IPS-20b (cell line): ENCODE measurements around the gene PAX7.

Source experiments
- H3K27ac ChIP-seq: one replicate; pipeline ENCODE4 v1.5.1; 2013; ENCODE audit warnings: low read length
- H3K27me3 ChIP-seq: 2 replicates; pipeline ENCODE4 v1.6.1; 2013; ENCODE audit warnings: mild to moderate bottlenecking, low read length, inconsistent platforms; ENCODE audit not compliant: insufficient read depth
- H3K36me3 ChIP-seq: 2 replicates; pipeline ENCODE4 v1.6.1; 2013; ENCODE audit warnings: low read depth, mild to moderate bottlenecking, inconsistent platforms, low read length, moderate library complexity; ENCODE audit not compliant: insufficient read depth
- H3K4me1 ChIP-seq: 2 replicates; pipeline ENCODE4 v1.6.1; 2013; ENCODE audit warnings: mild to moderate bottlenecking, control low read depth, inconsistent platforms, low read length, moderate library complexity; ENCODE audit not compliant: insufficient read depth
- H3K4me3 ChIP-seq: 2 replicates; pipeline ENCODE4 v1.5.1; 2013; ENCODE audit warnings: mild to moderate bottlenecking, low read length, inconsistent platforms
- H3K9ac ChIP-seq: 2 replicates; pipeline ENCODE4 v1.6.1; 2013; ENCODE audit warnings: low read depth, mild to moderate bottlenecking, inconsistent platforms, low read length, moderate library complexity
- H3K9me3 ChIP-seq: 2 replicates; pipeline ENCODE4 v1.6.1; 2013; ENCODE audit warnings: mild to moderate bottlenecking, low read depth, low read length, inconsistent platforms; ENCODE audit not compliant: insufficient read depth

Gene PAX7

GRCh38 chr1:18712252-18712600 is 81.6 kb downstream of the PAX7 start:
- H3K4me1 ChIP-seq = no peaks in the 10 kb centered on the region
- no peak overlapping the region for H3K27ac ChIP-seq
- H3K9me3 ChIP-seq = no peaks in the 10 kb centered on the region
- H3K9ac ChIP-seq = no peak overlapping the region
- H3K4me3 ChIP-seq = no peak overlapping the region
- no peaks in the 10 kb centered on the region for H3K36me3 ChIP-seq
- H3K27me3 ChIP-seq = peaks cover 48% of the 10 kb centered on the region

- Histone ChIP-seq H3K4me3 (no peak overlapping the region), H3K36me3 (no peaks in the 10 kb centered on the region), H3K9me3 (no peaks in the 10 kb centered on the region), H3K27me3 (peaks cover 71% of the 10 kb centered on the region), H3K9ac (no peak overlapping the region), H3K27ac (no peak overlapping the region), H3K4me1 (no peaks in the 10 kb centered on the region)
These were observed 83.9 kb downstream of the PAX7 start for GRCh38 chr1:18714404-18715175.

GRCh38 chr1:18716112-18716784 is 85.6 kb downstream of the PAX7 start:
- Histone ChIP-seq H3K4me1 (no peaks in the 10 kb centered on the region), H3K36me3 (no peaks in the 10 kb centered on the region), H3K9me3 (no peaks in the 10 kb centered on the region), H3K9ac (no peak overlapping the region), H3K27ac (no peak overlapping the region), H3K27me3 (peaks cover 69% of the 10 kb centered on the region), H3K4me3 (peak overlapping the region; percentile 63)

- Histone ChIP-seq H3K9ac (no peak overlapping the region), H3K27ac (no peak overlapping the region), H3K27me3 (peaks cover 71% of the 10 kb centered on the region), H3K4me3 (peak overlapping the region; percentile 63), H3K9me3 (no peaks in the 10 kb centered on the region), H3K4me1 (no peaks in the 10 kb centered on the region), H3K36me3 (no peaks in the 10 kb centered on the region)
These were observed 86.4 kb downstream of the PAX7 start for GRCh38 chr1:18716785-18717678.

GRCh38 chr1:18719786-18720451 is 89.3 kb downstream of the PAX7 start:
- Histone ChIP-seq H3K27ac (no peak overlapping the region), H3K4me3 (no peak overlapping the region), H3K4me1 (no peaks in the 10 kb centered on the region), H3K27me3 (peaks cover 88% of the 10 kb centered on the region), H3K9ac (no peak overlapping the region), H3K36me3 (no peaks in the 10 kb centered on the region), H3K9me3 (no peaks in the 10 kb centered on the region)

- H3K27ac ChIP-seq = no peak overlapping the region
- no peak overlapping the region for H3K4me3 ChIP-seq
- H3K36me3 ChIP-seq = no peaks in the 10 kb centered on the region
- H3K9ac ChIP-seq = no peak overlapping the region
- H3K27me3 ChIP-seq = peaks cover 79% of the 10 kb centered on the region
- no peaks in the 10 kb centered on the region for H3K9me3 ChIP-seq
- 0 out of 2 replicates have a peak, but pooled peaks cover 4% of the 10 kb centered on the region for H3K4me1 ChIP-seq
These were observed 90.4 kb downstream of the PAX7 start for GRCh38 chr1:18721041-18721440.

GRCh38 chr1:18721776-18722175 is 91.1 kb downstream of the PAX7 start:
- H3K4me3 ChIP-seq = no peak overlapping the region
- H3K27ac ChIP-seq = no peak overlapping the region
- no peaks in the 10 kb centered on the region for H3K9me3 ChIP-seq
- H3K4me1 ChIP-seq = 0 out of 2 replicates have a peak, but pooled peaks cover 4% of the 10 kb centered on the region
- no peaks in the 10 kb centered on the region for H3K36me3 ChIP-seq
- H3K9ac ChIP-seq = no peak overlapping the region
- peaks cover 77% of the 10 kb centered on the region for H3K27me3 ChIP-seq

GRCh38 chr1:18722270-18722669 is 91.6 kb downstream of the PAX7 start:
- peaks cover 75% of the 10 kb centered on the region for H3K27me3 ChIP-seq
- H3K9ac ChIP-seq = no peak overlapping the region
- no peaks in the 10 kb centered on the region for H3K9me3 ChIP-seq
- no peaks in the 10 kb centered on the region for H3K36me3 ChIP-seq
- H3K4me3 ChIP-seq = no peak overlapping the region
- no peak overlapping the region for H3K27ac ChIP-seq
- H3K4me1 ChIP-seq = 0 out of 2 replicates have a peak, but pooled peaks cover 4% of the 10 kb centered on the region

- no peaks in the 10 kb centered on the region for H3K36me3 ChIP-seq
- no peak overlapping the region for H3K27ac ChIP-seq
- 0 out of 2 replicates have a peak, but pooled peaks cover 4% of the 10 kb centered on the region for H3K4me1 ChIP-seq
- no peak overlapping the region for H3K4me3 ChIP-seq
- peaks cover 66% of the 10 kb centered on the region for H3K27me3 ChIP-seq
- no peak overlapping the region for H3K9ac ChIP-seq
- H3K9me3 ChIP-seq = no peaks in the 10 kb centered on the region
These were observed 92.6 kb downstream of the PAX7 start for GRCh38 chr1:18723206-18723605.

- peaks cover 59% of the 10 kb centered on the region for H3K27me3 ChIP-seq
- H3K36me3 ChIP-seq = no peaks in the 10 kb centered on the region
- H3K4me3 ChIP-seq = no peak overlapping the region
- no peaks in the 10 kb centered on the region for H3K9me3 ChIP-seq
- H3K9ac ChIP-seq = no peak overlapping the region
- 0 out of 2 replicates have a peak, but pooled peaks cover 4% of the 10 kb centered on the region for H3K4me1 ChIP-seq
- H3K27ac ChIP-seq = no peak overlapping the region
These were observed 93.2 kb downstream of the PAX7 start for GRCh38 chr1:18723701-18724411.

- H3K9me3 ChIP-seq = no peaks in the 10 kb centered on the region
- 0 out of 2 replicates have a peak, but pooled peaks cover 4% of the 10 kb centered on the region for H3K4me1 ChIP-seq
- no peak overlapping the region for H3K9ac ChIP-seq
- no peaks in the 10 kb centered on the region for H3K36me3 ChIP-seq
- H3K27me3 ChIP-seq = peaks cover 50% of the 10 kb centered on the region
- no peak overlapping the region for H3K27ac ChIP-seq
- H3K4me3 ChIP-seq = no peak overlapping the region
These were observed 94.2 kb downstream of the PAX7 start for GRCh38 chr1:18724801-18725200.
